SK-N-MC (cell line): Measurements from ENCODE around the gene SHC4.

Source experiments
- EZH2 ChIP-seq: fragments of 200-600 bp; sonication (generic); IDR thresholded peaks from one replicate; pipeline ENCODE4 v1.6.1; 2017; ENCODE audit warnings: antibody characterized with exemption
- FOXP2 ChIP-seq: optimal IDR thresholded peaks from 2 replicates; pipeline ENCODE3; 2011; ENCODE audit warnings: mild to moderate bottlenecking, moderate library complexity; ENCODE audit not compliant: insufficient read depth; ENCODE audit errors: extremely low read length, control extremely low read depth
- POLR2AphosphoS5 ChIP-seq: IDR thresholded peaks from 2 replicates; pipeline ENCODE4 v1.6.1; 2012; ENCODE audit warnings: mild to moderate bottlenecking, low read depth, low read length, borderline replicate concordance

GRCh38 chr15:48967336-48967735 is 3.6 kb upstream of the SHC4 start:
- no peak for TF ChIP-seq POLR2AphosphoS5
- TF ChIP-seq EZH2: no peak
- TF ChIP-seq FOXP2: no peak
